AG20443 (cell line): Measurements from ENCODE around the gene PHLDA3.

Experiments used
- DNase-seq: peaks from one replicate; pipeline ENCODE4 v3.0.0; 2012; ENCODE audit warnings: low spot score, mixed read lengths

PHLDA3 gene

GRCh38 chr1:201429736-201430501, 39.1 kb downstream of the PHLDA3 start:
- DNase-seq: no peak

- no peak for DNase-seq
Observed at GRCh38 chr1:201427963-201428362, 41.0 kb downstream of the PHLDA3 start.

- DNase-seq: no peak
Observed at GRCh38 chr1:201426479-201427310, 42.3 kb downstream of the PHLDA3 start.

- no peak for DNase-seq
Observed at GRCh38 chr1:201424146-201424545, 44.8 kb downstream of the PHLDA3 start.

- no peak for DNase-seq
Observed at GRCh38 chr1:201423655-201424054, 45.3 kb downstream of the PHLDA3 start.

- no peak for DNase-seq
Observed at GRCh38 chr1:201422436-201423030, 46.5 kb downstream of the PHLDA3 start.

GRCh38 chr1:201422026-201422425, 47.0 kb downstream of the PHLDA3 start:
- no peak for DNase-seq

GRCh38 chr1:201421041-201421440, 47.9 kb downstream of the PHLDA3 start:
- no peak for DNase-seq

GRCh38 chr1:201420608-201421002, 48.4 kb downstream of the PHLDA3 start:
- no peak for DNase-seq

- no peak for DNase-seq
Observed at GRCh38 chr1:201419746-201420607, 49.0 kb downstream of the PHLDA3 start.

GRCh38 chr1:201419256-201419655, 49.7 kb downstream of the PHLDA3 start:
- no peak for DNase-seq

GRCh38 chr1:201418461-201418860, 50.5 kb downstream of the PHLDA3 start:
- DNase-seq: no peak
